Left renal cortex interstitium (tissue), 4 donors: Measurements from ENCODE around the gene EMC8. TPM values are rescaled to one million over a fixed set of nuclear protein-coding genes. Genes with fewer than 3 reads are reported as not detected.
"Not testable (repeated sequence)": the region's sequence is repeated elsewhere in the genome, so short reads cannot be mapped to it uniquely, and the experiment has no call there.

ENCODE experiments used
- DNase-seq, 4 donors: peaks; one replicate each; pipeline ENCODE4 v3.0.0-alpha.2; 2013; ENCODE audit warnings: low read depth in 4 of 4, low spot score in 2 of 4, missing footprints in 1 of 4
- polyA plus RNA-seq, 4 donors: library from polyadenylated mRNA; unstranded; fragments of 120-200 nt; gene quantifications; one replicate each; pipeline ENCODE4 v1.2.1, GENCODE V29; 2013; ENCODE audit not compliant: insufficient read length in 4 of 4

Gene EMC8
- polyA plus RNA-seq, 4 donors = 25.4 to 36.6 (median 33.7) TPM

DNA sequence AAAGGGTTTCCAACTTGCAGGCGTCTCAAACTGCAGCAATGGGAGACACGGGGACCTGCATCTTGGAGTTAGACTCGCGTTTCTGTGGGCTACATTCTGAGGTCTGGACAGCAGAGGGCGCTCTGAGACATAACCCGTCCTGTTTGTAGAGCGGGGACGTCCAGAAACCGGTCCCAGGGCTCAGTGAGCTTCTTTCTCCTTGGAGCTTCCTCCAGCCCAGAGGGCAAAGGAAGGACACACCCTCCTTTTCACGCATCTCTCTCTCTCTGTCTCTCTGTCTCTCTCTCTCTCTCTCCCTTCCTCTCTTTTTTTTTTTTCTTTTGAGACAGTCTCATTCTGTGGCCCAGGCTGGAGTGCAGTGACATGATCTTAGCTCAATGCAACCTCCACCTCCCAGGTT lies 19.9 kb upstream of the EMC8 start:
- peak in 2 of 4 donors; percentile 50 to 74 for DNase-seq

DNA sequence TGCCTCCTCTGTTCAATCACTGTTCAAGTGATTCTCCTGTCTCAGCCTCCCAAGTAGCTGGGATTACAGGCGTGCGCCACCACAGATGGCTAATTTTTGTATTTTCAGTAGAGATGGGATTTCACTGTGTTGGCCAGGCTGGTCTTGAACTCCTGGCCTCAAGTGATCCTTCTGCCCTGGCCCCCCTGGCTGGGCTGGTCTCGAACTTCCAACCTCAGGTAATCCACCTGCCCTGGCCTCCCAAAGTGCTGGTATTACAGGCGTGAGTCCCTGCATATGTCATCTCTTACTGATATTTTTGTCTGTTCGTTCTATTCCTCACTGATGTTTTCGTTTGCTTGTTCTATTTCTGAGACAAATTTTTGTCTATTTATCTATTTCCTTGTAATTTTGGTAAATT lies 17.9 kb upstream of the EMC8 start:
- DNase-seq = not testable (repeated sequence)

DNA sequence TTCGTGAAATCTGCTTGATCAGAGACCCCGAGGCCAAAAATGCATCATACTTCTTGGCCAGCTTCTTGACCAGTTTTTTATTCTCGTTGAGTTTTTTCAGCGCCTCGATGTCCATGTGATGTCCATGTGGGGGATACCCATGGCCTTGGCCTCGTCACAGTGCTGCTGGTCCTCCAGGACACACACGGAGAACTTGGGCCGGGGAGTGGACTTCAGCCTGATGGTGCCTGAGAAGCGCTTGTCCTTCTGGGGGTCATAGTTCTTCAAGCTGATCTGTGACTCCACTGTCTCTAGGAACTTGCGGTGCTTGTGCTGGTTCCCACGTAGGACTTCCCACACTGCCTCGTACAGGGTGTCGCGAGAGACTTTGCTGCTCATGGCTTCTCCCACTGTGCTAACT lies 16.8 kb upstream of the EMC8 start:
- no peak for DNase-seq

DNA sequence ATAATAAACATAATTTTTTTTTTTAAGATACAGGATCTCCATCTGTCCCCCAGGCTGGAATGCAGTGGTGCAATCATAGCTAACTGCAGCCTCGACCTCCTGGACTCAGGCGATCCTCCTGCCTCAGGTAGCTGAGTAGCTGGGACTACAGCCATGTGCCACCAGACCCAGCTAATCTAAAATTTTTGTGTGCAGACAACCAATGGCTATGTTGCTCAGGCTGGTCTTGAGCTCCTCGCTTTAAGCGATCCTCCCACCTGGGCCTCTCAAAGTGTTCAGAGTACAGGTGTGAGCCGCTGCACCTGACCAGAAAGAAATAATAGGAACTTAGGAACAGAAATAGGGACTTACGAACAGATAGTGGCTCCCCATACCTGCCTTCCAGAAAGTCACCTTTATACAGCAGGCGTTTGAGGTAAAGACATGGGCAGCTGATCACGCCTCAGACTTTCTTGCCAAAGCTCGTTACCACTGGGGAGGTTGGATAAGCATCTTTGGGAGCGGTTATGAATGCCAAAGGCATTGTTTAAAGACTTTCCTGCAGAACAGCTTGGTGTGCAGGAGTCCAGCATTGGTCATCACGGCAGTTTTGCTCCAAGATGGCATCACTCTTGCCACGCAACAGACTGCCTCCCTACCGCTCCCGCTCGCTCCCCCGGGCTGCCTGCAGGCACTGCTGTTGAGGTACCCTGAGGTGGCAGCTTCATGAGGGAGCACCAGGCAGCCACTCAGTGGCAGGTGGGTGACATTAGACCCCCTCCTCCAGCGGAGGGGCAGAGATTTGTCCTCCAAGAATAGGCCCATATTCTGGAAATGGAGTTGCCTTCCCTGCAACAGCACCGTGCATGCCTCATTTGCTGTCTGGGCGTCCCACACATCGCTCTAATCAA lies 13.7 kb upstream of the EMC8 start:
- DNase-seq = no peak

DNA sequence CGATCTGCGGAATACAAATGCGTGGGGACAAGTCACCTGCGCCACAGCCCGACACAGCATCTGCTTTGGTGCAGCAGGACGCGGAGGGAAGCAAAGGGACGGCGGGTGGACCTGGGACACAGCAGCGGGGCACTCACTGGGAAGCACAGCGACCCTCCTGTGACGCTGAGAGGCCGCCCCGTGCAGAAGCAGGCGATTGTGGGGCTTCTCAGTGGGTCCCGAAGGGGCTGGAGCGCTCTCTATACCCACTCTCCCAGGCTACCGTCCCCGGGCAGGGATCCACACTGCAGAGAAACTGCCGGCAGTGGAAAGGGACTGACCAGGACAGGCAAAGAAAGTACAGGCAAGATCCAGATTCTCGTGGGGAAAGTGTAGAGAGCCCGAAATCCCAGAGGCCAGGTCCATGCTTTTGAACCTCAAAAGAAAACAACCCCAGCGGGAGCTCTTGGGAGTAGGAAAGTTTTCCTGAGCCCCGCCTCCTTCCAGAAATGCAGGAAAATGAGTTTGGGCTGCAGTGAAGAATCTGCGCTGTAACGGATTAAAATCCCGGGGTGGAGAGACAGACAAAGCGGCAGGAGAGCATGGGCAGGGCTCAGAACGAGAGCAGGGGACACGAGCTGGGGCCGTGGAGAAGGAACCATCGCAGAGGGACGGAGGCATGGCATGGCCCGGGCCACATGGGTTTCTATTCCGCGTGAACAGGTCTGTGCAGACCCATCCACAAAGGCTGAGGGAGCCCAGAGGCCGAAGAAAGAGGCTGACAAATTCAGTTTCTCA lies 12.9 kb upstream of the EMC8 start:
- no peak for DNase-seq

DNA sequence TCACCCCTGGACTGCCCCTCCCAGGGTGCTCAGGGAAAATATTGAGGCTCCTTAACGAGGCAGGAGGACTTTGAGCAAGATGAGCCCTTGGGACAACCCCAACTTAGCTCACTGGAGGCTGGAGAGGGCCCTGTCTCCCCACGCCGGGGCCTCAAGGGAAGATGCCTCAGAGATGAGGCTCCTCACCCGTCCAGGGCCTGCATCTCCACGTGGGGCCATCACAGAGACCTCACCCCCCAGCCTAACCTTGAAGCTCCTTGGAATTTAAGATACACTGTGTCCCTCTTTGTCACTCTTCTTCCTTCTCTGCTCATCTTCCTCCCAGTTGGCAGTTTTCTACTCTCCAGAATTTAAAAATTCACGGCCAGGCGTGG lies 11.4 kb upstream of the EMC8 start:
- no peak for DNase-seq

DNA sequence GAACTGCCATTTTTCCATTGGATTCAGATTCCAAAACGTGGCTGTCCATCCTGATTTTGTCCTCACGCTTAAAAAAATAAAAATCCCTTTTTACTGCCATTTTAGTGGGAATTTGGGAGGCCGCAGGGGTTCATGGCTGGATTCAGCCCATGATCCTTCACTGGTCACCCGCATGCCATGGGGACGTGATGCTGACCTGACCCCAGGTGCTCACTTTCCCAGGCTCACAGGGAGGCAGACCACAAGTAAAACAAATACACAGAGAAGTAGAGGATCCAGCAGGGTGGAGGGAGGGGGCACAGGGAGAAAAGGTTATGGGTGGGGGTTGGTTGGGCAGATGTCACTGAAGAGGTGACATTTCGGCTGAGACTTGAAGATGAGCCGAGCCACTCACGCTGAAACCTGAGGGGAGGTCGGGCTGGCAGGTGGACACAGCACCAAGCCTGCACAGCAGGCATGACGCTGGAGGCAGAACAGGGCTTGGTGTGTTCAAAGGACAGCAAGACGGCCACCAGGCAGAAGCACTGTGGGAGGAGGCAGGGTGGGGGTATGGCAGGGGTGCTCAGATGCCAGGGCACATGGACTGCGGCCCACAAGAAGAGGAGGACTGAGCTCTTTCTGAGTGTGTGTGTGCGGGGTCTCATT lies 10.9 kb upstream of the EMC8 start:
- no peak for DNase-seq

DNA sequence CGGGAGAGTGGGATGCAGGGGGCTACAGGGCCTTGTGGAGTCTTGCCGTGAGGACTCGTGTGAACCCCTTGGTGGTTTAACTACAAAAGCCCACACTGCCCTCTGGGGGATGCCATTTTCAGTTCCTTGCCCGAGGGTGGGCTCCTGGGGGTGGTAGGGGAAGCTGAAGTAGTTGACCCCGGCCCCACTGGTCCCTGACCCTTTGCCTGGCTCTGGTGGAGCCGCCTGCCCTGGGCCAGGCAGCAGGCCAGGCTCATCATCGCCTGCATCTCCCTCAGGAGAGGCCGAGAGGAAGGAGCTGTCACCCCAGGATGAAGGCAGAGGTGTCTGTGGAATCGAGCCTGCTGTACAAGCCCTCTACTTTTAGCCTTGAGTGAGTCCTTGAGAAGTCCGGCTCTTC lies 10.3 kb upstream of the EMC8 start:
- no peak for DNase-seq

DNA sequence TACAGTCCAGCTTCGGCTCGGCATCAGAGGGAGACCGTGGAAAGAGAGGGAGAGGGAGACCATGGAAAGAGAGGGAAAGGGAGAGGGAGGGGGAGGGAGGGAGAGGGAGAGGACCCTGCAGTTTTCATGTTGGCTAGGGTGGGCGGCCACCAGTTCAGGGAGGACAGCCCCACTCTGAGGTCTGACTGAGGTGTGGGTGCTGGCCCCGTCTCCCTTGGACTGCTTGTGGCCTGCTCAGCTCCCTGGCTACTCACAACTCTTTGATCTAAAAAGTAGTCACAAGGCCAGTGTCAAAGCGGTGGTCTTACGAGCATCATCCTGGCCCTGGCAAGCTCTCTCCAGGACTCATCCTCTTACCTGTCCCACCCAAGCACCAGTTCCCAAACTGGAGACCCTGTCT lies 9.6 kb upstream of the EMC8 start:
- no peak for DNase-seq

DNA sequence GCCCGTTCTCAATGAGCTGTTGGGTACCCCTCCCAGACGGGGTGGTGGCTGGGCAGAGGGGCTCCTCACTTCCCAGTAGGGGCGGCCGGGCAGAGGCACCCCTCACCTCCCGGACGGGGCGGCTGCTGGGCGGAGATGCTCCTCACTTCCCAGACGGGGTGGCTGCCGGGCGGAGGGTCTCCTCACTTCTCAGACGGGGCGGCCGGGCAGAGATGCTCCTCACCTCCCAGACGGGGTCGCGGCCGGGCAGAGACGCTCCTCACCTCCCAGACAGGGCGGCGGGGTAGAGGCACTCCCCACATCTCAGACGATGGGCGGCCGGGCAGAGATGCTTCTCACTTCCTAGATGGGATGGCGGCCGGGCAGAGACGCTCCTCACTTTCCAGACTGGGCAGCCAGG lies 8.8 kb upstream of the EMC8 start:
- DNase-seq = not testable (repeated sequence)

DNA sequence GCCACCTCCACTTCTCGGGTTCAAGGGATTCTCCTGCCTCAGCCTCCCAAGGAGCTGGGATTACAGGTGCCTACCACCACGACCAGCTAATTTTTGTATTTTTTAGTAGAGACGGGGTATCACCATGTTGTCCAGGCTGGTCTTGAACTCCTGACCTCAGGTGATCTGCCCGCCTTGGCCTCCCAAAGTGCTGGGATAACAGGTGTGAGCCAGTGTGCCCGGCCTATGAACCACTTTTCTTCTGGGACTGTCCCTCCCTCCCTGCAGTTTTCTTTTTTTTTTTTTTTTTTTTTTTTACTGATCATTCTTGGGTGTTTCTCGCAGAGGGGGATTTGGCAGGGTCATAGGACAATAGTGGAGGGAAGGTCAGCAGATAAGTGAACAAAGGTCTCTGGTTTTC lies 8.0 kb upstream of the EMC8 start:
- DNase-seq = not testable (repeated sequence)

DNA sequence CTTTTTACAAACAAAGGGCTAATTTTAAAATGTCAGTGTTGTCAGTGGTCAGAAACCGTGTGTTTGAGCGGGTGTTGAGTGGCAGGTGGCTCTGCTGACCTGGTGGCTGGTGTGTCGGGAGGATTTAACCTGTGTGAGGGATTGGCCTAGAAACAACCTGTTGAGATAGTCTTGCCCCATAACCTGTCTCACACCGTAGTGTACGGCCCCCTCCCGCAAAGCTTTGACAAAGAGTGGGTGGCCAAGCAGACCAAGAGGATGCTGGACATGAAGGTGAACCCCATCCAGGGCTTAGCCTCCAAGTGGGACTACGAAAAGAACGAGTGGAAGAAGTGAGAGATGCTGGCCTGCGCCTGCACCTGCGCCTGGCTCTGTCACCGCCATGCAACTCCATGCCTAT lies 7.2 kb upstream of the EMC8 start:
- no peak for DNase-seq

DNA sequence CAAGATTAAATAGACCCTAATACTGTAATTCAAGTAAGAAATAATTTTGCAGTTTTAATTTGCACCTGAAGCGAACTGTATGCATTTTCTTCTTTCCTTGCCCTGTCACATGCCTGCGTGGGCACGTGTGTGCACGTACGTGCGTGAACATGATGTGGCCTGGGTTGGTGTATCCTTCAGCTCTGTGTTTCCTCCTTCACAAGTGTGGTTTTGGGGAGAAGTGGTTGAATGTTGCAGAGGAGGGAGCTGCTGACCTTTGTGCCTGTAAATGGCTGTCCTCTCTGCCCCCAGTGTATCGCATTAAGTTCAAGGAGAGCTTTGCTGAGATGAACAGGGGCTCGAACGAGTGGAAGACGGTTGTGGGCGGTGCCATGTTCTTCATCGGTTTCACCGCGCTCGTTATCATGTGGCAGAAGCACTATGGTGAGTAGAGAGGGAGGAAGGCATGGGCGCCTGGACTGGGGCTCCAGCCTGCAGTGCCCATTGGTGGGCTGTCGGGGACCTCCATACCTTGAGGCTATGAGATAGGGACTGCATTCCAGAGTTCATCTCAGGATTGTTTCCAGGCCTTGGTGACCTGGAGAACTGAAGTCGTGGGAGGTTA lies 6.2 kb upstream of the EMC8 start:
- DNase-seq = no peak

DNA sequence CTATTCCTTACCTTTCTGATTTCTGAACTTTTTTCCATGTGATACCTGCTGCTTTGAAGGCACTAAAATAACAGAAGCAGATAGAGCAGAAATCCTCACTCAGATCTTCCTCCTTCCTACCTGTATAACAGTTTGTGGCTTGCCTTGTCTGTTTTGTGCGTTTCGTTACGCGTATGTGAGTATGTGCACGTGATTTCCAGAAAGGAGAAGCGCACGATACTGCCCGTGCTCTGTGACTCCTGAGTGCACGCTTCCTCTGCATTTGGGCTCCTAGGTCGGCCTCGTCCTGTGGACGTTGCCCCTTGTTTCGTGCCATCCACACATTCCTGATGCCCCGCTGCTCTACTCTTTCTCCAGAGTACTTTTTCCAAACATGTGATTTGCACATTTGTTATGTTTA lies 4.2 kb upstream of the EMC8 start:
- DNase-seq = no peak

DNA sequence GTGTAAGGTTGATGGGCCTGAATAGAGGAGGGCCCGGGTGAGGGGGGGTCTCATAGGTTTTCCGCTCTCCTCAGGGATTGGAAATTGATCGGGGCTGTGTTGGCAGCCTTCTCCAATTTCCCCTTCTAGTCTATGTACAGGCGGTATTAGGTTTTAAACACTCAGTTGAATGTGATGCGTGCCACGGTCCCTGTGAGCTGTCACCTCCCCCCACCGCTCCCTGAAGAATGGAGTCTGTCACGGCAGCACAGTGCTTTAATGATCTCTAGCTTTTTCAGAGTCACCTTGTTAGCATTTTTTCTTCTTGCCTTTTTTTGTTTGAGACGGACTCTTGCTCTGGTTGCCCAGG lies 951 bp upstream of the EMC8 start:
- DNase-seq = no peak

DNA sequence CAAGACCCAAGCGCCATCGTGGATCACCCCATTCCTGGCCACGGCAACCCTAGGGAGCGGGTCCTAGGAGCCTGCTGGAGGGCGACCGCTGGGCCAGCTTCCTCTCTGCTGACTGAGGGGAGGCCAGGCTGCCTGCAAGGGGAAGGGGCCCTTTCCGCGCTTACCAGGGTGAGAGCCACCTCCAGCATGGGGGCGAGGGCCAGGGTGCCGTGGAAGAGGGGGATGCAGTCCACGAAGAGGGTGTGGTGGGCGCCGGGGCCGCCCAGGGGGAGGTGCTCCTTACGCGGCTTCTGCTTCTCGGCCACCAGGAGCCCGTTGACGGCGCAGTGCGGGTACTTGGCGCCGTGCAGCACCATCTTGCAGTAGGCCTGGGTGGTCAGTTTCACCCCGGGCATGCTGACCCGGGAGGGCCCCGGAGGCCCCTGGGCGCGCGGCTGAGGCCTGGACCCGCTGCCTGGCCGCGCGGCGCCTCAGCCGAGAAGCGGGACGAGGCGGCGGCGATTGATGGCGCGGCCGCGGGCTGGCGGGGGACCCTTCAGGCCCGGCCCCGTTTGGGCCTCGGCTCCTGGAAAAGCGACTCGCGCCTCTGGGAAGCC lies 345 bp downstream of the EMC8 start:
- no peak for DNase-seq

DNA sequence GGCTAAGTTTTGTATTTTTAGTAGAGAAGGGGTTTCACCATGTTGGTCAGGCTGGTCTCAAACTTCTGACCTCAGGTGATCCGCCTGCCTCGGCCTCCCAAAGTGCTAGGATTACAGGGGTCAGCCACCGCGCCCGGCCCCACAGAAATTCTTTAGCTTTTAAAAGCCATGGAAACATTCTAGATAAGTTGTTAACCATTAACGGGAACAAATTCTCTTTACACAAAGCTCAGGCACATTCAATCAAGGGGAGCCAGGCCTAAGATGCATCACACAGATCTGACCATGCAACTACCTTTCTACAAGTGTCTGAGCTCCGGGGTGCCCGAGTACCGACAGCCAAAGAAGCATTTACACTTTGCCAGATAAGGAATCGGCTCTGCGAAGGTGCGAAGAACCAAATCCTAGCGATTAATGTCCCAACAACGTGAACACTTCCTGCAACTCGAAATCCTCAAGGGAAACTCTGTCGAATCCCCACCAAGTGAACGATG lies 1.0 kb downstream of the EMC8 start:
- DNase-seq = no peak

DNA sequence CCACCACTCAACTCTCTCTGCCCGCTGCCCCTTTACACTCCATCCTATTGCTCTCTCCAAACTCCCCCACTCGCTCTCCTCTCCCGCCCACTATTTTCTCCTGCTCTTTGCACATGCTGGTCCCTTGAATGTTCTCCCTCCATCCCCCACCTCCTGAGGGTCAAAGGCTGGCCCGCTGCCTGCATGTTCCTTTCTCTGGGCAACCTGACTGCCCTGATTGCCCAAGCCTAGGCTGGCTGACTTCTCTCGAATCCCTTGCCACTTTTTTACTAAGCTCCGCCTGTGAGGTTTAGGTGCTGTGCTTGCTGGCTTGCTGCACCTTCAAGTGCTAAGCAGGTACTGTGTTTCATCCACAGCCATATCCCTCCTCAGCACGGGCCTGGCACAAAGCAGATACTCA lies 2.7 kb downstream of the EMC8 start:
- no peak for DNase-seq

DNA sequence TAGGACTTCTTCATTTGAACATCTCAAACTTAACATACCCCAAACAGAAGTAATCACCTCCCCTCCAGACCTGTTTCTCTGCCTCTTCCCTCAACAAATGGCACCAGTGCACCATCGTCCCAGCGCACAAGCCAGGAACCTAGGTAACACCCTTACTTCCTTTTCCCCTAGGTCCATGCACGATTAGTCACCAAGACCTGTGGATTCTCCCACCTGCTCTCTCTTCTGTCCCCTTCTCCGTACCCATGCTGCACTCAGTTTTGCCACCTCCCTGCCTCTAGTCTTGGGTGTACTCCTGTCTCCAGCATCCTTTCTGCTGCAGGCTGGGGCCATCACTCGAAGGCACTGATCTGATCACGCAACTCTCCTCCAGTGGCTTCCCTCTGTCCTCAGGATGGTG lies 3.2 kb downstream of the EMC8 start:
- no peak for DNase-seq

DNA sequence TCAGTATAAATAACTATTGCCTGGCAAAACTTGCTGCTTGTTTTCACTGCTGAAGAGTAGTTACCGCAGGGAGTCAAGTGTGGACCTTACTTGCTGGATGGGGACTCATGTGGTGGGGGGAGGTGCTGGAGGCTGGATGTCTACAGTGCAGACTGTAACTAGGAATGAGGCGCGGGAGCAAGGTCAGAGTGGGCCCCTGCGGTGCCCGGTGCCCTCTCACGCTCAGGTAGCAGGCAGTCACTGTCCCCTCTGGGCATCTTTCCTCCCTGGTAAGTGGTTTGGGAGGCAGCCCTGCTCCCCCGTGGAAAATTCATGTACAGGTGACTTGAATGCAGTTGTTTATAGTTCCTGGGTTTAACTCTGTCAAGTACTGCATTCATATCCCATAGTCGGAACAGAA lies 4.6 kb downstream of the EMC8 start:
- DNase-seq = no peak
